ENCODE measurements around the gene ZNF444. TPM values are rescaled to one million over a fixed set of nuclear protein-coding genes. Genes with fewer than 3 reads are reported as not detected.

Gene ZNF444
- polyA plus RNA-seq, 3 donors: 2.7 to 6.9 (median 3.5) TPM

GRCh38 chr19:56101095-56101494 is 40.0 kb upstream of the ZNF444 start:
- Mint-ChIP-seq H3K4me1 (peaks cover 12% of the 10 kb centered on the region), H3K9me3 (peaks cover 2 to 22% (median 11%) of the 10 kb centered on the region in 7 donors), H3K4me3 (no peak overlapping the region), H3K27ac (peak overlapping the region in 1 of 7 donors; percentile 50), H3K36me3 (peaks cover 39 to 70% of the 10 kb centered on the region in 2 donors), H3K27me3 (ENCODE audit: low read depth in 3 of 3) (peaks cover 0 to 3% (median 2%) of the 10 kb centered on the region in 3 donors)
- Histone ChIP-seq H3K27me3 (ENCODE audit: control insufficient read depth in 2 of 2, insufficient read depth in 2 of 2, low read length in 2 of 2) (no peaks in the 10 kb centered on the region), H3K4me3 (replicated peaks in 1 of 3; ENCODE audit: low read depth in 2 of 3, low read length in 3 of 3) (no peak overlapping the region), H3K9ac (ENCODE audit: insufficient read depth, low read length, poor library complexity, severe bottlenecking) (no peak overlapping the region), H3K4me1 (ENCODE audit: control insufficient read depth in 1 of 2, insufficient read depth in 2 of 2, low read length in 2 of 2) (peaks cover 6 to 11% of the 10 kb centered on the region in 2 donors), H3K27ac (ENCODE audit: low read depth in 1 of 2, low read length in 2 of 2) (no peak overlapping the region), H2AFZ (ENCODE audit: insufficient read depth, low read depth, low read length, poor library complexity, severe bottlenecking) (no peak overlapping the region), H3K36me3 (replicated peaks in 1 of 2; ENCODE audit: control insufficient read depth in 1 of 2, insufficient read depth in 2 of 2, low read length in 2 of 2) (peaks cover 57 to 64% of the 10 kb centered on the region in 2 donors), H3K4me2 (replicated peaks; ENCODE audit: extremely low read depth, low read length, poor library complexity, severe bottlenecking) (no peak overlapping the region), H4K20me1 (ENCODE audit: insufficient read depth, low read length) (peaks cover 90% of the 10 kb centered on the region), H3K79me2 (ENCODE audit: insufficient read depth, low read length) (peaks cover 84% of the 10 kb centered on the region), H3K9me3 (replicated peaks in 1 of 2; ENCODE audit: control insufficient read depth in 1 of 2, insufficient read depth in 1 of 2, low read length in 2 of 2) (peaks cover 0 to 5% of the 10 kb centered on the region in 2 donors)
- TF ChIP-seq CTCF (IDR thresholded peaks at IDR 0.05): no peak
- DNase-seq: no peak
- 91% methylated on average over 16 of the region's 25 CpGs for WGBS (ENCODE audit: insufficient coverage)
- intact Hi-C loops (cut with micrococcal nuclease): loop anchor here in 1 of 2 donors (10.0 kb wide), 1 partner anchor 54 kb away; no protein-coding TSS in a partner anchor

- no peak overlapping the region for H3K4me3 Mint-ChIP-seq
- peaks cover 0 to 5% of the 10 kb centered on the region in 2 donors for H3K9me3 ChIP-seq (replicated peaks in 1 of 2; ENCODE audit: control insufficient read depth in 1 of 2, insufficient read depth in 1 of 2, low read length in 2 of 2)
- no peak overlapping the region for H3K9ac ChIP-seq (ENCODE audit: insufficient read depth, low read length, poor library complexity, severe bottlenecking)
- TF ChIP-seq CTCF (IDR thresholded peaks at IDR 0.05): no peak
- no peak overlapping the region for H3K4me3 ChIP-seq (replicated peaks in 1 of 3; ENCODE audit: low read depth in 2 of 3, low read length in 3 of 3)
- peaks cover 6 to 19% of the 10 kb centered on the region in 2 donors for H3K4me1 ChIP-seq (ENCODE audit: control insufficient read depth in 1 of 2, insufficient read depth in 2 of 2, low read length in 2 of 2)
- peaks cover 95% of the 10 kb centered on the region for H4K20me1 ChIP-seq (ENCODE audit: insufficient read depth, low read length)
- no peak for DNase-seq
- H3K79me2 ChIP-seq (ENCODE audit: insufficient read depth, low read length): peaks cover 89% of the 10 kb centered on the region
- no peaks in the 10 kb centered on the region for H3K27me3 ChIP-seq (ENCODE audit: control insufficient read depth in 2 of 2, insufficient read depth in 2 of 2, low read length in 2 of 2)
- peak overlapping the region in 1 of 2 donors; percentile 41 for H3K27ac ChIP-seq (ENCODE audit: low read depth in 1 of 2, low read length in 2 of 2)
- peaks cover 20% of the 10 kb centered on the region for H3K4me1 Mint-ChIP-seq
- H3K9me3 Mint-ChIP-seq: peaks cover 1 to 20% (median 11%) of the 10 kb centered on the region in 7 donors
- H3K27me3 Mint-ChIP-seq (ENCODE audit: low read depth in 3 of 3): peaks cover 0 to 3% (median 2%) of the 10 kb centered on the region in 3 donors
- peaks cover 56 to 70% of the 10 kb centered on the region in 2 donors for H3K36me3 ChIP-seq (replicated peaks in 1 of 2; ENCODE audit: control insufficient read depth in 1 of 2, insufficient read depth in 2 of 2, low read length in 2 of 2)
- no peak overlapping the region for H2AFZ ChIP-seq (ENCODE audit: insufficient read depth, low read depth, low read length, poor library complexity, severe bottlenecking)
- H3K36me3 Mint-ChIP-seq: peaks cover 47 to 75% of the 10 kb centered on the region in 2 donors
- intact Hi-C loops (cut with micrococcal nuclease): loop anchor here in 1 of 2 donors (10.0 kb wide), 1 partner anchor 53 kb away; no protein-coding TSS in a partner anchor
- no peak overlapping the region for H3K4me2 ChIP-seq (replicated peaks; ENCODE audit: extremely low read depth, low read length, poor library complexity, severe bottlenecking)
- 79% methylated on average over 26 of the region's 34 CpGs for WGBS (ENCODE audit: insufficient coverage)
- peak overlapping the region in 2 of 7 donors; percentile 25 to 50 for H3K27ac Mint-ChIP-seq
These were observed 39.1 kb upstream of the ZNF444 start for GRCh38 chr19:56101746-56102535.
